Measurements from ENCODE around the gene STK11IP.
"Not testable (repeated sequence)": the region's sequence is repeated elsewhere in the genome, so short reads cannot be mapped to it uniquely, and the experiment has no call there.

Gene STK11IP

GRCh38 chr2:219650426-219651248, 53.0 kb downstream of the STK11IP start:
- TF ChIP-seq CTCF (conservative IDR thresholded peaks at IDR 0.05; ENCODE audit: low read length) = no peak
- no peak overlapping the region for H3K4me3 ChIP-seq (ENCODE audit: low read length)
- DNase-seq (ENCODE audit: low read depth) = no peak

- H3K4me3 ChIP-seq (ENCODE audit: low read length); DNase-seq (ENCODE audit: low read depth): not testable (repeated sequence)
Observed at GRCh38 chr2:219651656-219652055, 54.0 kb downstream of the STK11IP start.

GRCh38 chr2:219656526-219656925, 58.9 kb downstream of the STK11IP start:
- H3K4me3 ChIP-seq (ENCODE audit: low read length) = no peak overlapping the region
- DNase-seq (ENCODE audit: low read depth) = no peak
- TF ChIP-seq CTCF (conservative IDR thresholded peaks at IDR 0.05; ENCODE audit: low read length) = no peak

- TF ChIP-seq CTCF (conservative IDR thresholded peaks at IDR 0.05; ENCODE audit: low read length) = no peak
- DNase-seq (ENCODE audit: low read depth) = peak; percentile 68
Observed at GRCh38 chr2:219658196-219658846, 60.7 kb downstream of the STK11IP start.

GRCh38 chr2:219658874-219659273, 61.2 kb downstream of the STK11IP start:
- TF ChIP-seq CTCF (conservative IDR thresholded peaks at IDR 0.05; ENCODE audit: low read length) = no peak
- DNase-seq (ENCODE audit: low read depth) = no peak

More at GRCh38 chr2:219658196-219658846, 60.7 kb downstream of the STK11IP start:
- H3K4me3 ChIP-seq (ENCODE audit: low read length) = no peak overlapping the region

GRCh38 chr2:219661197-219661954, 63.7 kb downstream of the STK11IP start:
- no peak for TF ChIP-seq CTCF (conservative IDR thresholded peaks at IDR 0.05; ENCODE audit: low read length)
- no peak for DNase-seq (ENCODE audit: low read depth)
- H3K4me3 ChIP-seq (ENCODE audit: low read length) = no peak overlapping the region

More at GRCh38 chr2:219658874-219659273, 61.2 kb downstream of the STK11IP start:
- no peak overlapping the region for H3K4me3 ChIP-seq (ENCODE audit: low read length)

GRCh38 chr2:219661955-219662395, 64.3 kb downstream of the STK11IP start:
- no peak overlapping the region for H3K4me3 ChIP-seq (ENCODE audit: low read length)

More at GRCh38 chr2:219661955-219662395, 64.3 kb downstream of the STK11IP start:
- TF ChIP-seq CTCF (conservative IDR thresholded peaks at IDR 0.05; ENCODE audit: low read length) = no peak
- DNase-seq (ENCODE audit: low read depth) = peak; percentile 48
